AG04449 (cell line): ENCODE measurements around the gene FAM13C.
A peak's percentile ranks its signal among the peaks of the same experiment; 100 is the strongest.

ENCODE experiments used
- CTCF ChIA-PET: fragments of 350-600 bp; formaldehyde crosslinking; extraction: SDS; loops from one replicate; lab custom pipeline; 2021; ENCODE audit warnings: antibody characterized with exemption; lab: Yijun Ruan, JAX
- POLR2A ChIA-PET: fragments of 400-600, 350-600 bp; formaldehyde crosslinking; extraction: SDS; loops from one replicate; lab custom pipeline; 2020; ENCODE audit warnings: antibody characterized with exemption, inconsistent platforms; lab: Yijun Ruan, JAX
- DNase-seq: peaks from one replicate; pipeline ENCODE4 v3.0.0-alpha.2; 2010; ENCODE audit warnings: low read depth, low spot score
- H3K4me3 ChIP-seq: 2 replicates; pipeline ENCODE4 v1.5.1; 2011; ENCODE audit warnings: low read depth, mild to moderate bottlenecking, control low read depth, low read length
- CTCF ChIP-seq: IDR thresholded peaks from one replicate; pipeline ENCODE4 v1.5.1; 2011; ENCODE audit warnings: mild to moderate bottlenecking, moderate library complexity, low read length, control low read depth, inconsistent platforms; ENCODE audit not compliant: insufficient read depth; ENCODE audit errors: missing control alignments

Gene FAM13C

DNA sequence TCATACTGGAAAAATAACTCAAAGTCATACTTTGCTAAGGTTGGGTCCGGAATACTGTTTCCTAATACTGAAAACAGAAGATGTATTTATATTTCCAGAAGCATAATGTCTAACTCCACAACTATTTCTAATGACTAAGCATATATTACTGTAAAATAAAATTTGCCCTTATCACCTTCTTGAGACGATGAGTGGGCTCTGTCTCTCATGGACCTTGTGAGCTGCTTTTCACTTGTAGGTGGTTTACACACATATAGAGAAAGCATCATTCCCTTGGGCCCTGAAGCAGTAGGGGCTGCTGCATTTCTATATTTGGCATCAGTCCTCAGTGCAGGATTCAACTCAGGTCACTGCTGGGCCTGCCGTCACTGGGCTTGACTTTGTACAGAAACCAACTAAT lies 10.7 kb upstream of the FAM13C start:
- POLR2A ChIA-PET = interaction anchor here (0.6 kb wide), 1 partner anchor 185 kb away, joined by 6 read pairs; no protein-coding TSS in a partner anchor

DNA sequence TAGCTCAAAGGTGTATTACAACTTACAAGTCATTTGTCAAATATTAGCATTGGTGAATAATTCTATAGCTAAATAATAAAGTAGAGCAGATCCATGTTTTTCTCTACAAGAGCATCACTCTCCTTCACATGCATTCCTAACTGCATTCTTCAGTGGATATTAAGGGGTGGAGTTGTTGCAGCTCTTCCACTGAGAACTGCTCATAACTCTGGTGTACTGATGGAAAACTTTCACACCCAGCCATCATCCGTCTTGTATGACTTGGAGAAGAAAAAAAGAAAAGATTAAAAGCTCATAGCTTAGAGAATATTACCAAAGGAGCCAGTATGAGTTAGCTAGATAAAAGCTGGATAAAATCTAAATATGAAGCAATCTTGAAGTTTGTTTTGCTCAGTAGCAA lies 10.2 kb upstream of the FAM13C start:
- TF ChIP-seq CTCF = no peak
- CTCF ChIA-PET = no interaction called here
- POLR2A ChIA-PET = interaction anchor here (0.6 to 1.2 kb wide), 2 partner anchors 10 to 185 kb away, joined by 4 to 6 read pairs; no protein-coding TSS in a partner anchor
- DNase-seq = no peak
- H3K4me3 ChIP-seq = no peak overlapping the region

More for the DNA sequence above, 10.7 kb upstream of the FAM13C start:
- TF ChIP-seq CTCF = no peak
- no peak overlapping the region for H3K4me3 ChIP-seq
- DNase-seq = no peak
- CTCF ChIA-PET = interaction anchor here (0.7 kb wide), 1 partner anchor 934 kb away, joined by 3 read pairs; no protein-coding TSS in a partner anchor

GRCh38 chr10:59366290-59366689 lies 3.9 kb upstream of the FAM13C start:
- no peak for DNase-seq
- no peak for TF ChIP-seq CTCF
- H3K4me3 ChIP-seq = no peak overlapping the region
- ChIA-PET CTCF (no interaction called here), POLR2A (no interaction called here)

DNA sequence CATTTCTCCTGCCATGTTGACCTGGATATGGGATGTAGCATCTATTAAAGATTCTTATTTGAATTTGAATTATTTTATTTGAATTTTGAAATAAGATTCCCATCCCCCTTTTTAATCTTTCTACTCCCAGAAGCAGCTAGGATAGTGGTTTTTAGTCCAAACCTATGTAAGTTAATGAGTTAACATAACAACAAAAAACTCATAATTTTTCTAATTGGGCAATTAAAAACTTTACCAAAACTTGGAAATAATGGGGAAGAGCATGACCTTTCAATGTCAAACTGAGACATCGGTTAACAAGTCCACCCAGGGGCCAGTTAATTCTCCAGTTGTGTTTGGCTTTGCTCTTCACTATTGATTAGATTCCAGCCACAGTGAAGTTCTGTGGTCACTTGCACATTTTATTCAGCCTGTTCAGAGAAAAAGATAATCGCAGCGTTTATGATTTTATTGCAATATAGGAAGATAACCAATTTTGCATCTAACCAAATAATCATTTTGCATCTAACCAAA lies 1.2 kb upstream of the FAM13C start:
- DNase-seq = no peak
- ChIA-PET CTCF (no interaction called here), POLR2A (interaction anchor here (1.1 kb wide), 1 partner anchor 8 kb away, joined by 4 read pairs; no protein-coding TSS in a partner anchor)
- TF ChIP-seq CTCF = no peak
- H3K4me3 ChIP-seq = no peak overlapping the region

GRCh38 chr10:59362959-59363381 lies 621 bp upstream of the FAM13C start:
- ChIA-PET CTCF (no interaction called here), POLR2A (interaction anchor here (1.1 kb wide), 1 partner anchor 9 kb away, joined by 4 read pairs; no protein-coding TSS in a partner anchor)
- DNase-seq = no peak

More at GRCh38 chr10:59362959-59363381, 621 bp upstream of the FAM13C start:
- H3K4me3 ChIP-seq = peak overlapping the region; percentile 59
- TF ChIP-seq CTCF = no peak
